IMR-90 (cell line): ENCODE data around the gene TFAP2C.

Experiments
- MXI1 ChIP-seq: IDR thresholded peaks from 2 replicates; pipeline ENCODE4 v1.6.1; 2012; ENCODE audit warnings: low read depth, mild to moderate bottlenecking, low read length, moderate library complexity, borderline replicate concordance
- NFE2L2 ChIP-seq: fragments of 150-350 bp; IDR thresholded peaks from 2 replicates; pipeline ENCODE4 v1.6.1; 2016; ENCODE audit warnings: low read depth, mild to moderate bottlenecking, low read length
- POLR2A ChIP-seq: IDR thresholded peaks from 2 replicates; pipeline ENCODE4 v1.6.1; 2012; ENCODE audit warnings: mild to moderate bottlenecking, low read depth, low read length
- RAD21 ChIP-seq: IDR thresholded peaks from 2 replicates; pipeline ENCODE4 v1.6.1; 2012; ENCODE audit warnings: low read length, improper control_type of control experiment
- RFX5 ChIP-seq: IDR thresholded peaks from 2 replicates; pipeline ENCODE4 v1.8.0; 2012; ENCODE audit warnings: low read depth, mild to moderate bottlenecking, low read length, moderate library complexity
- TF ChIP-seq, protein P1 (sequence below): conservative IDR thresholded peaks from 2 replicates; pipeline ENCODE4 v1.5.1; 2012; ENCODE audit warnings: mild to moderate bottlenecking, low read depth, low read length, improper control_type of control experiment
- TF ChIP-seq, protein P2 (sequence below): fragments of 150-350 bp; IDR thresholded peaks from 2 replicates; pipeline ENCODE4 v1.6.1; 2017; ENCODE audit warnings: mild to moderate bottlenecking, antibody characterized with exemption, low read length, low read depth
- TF ChIP-seq, protein P3 (sequence below): fragments of 150-350 bp; IDR thresholded peaks from 2 replicates; pipeline ENCODE4 v1.6.1; 2016; ENCODE audit warnings: low read depth, mild to moderate bottlenecking, low read length, moderate library complexity, borderline replicate concordance

GRCh38 chr20:56608376-56608775 is 20.7 kb upstream of the TFAP2C start:
- TF ChIP-seq POLR2A = no peak
- TF ChIP-seq, protein P1, sequence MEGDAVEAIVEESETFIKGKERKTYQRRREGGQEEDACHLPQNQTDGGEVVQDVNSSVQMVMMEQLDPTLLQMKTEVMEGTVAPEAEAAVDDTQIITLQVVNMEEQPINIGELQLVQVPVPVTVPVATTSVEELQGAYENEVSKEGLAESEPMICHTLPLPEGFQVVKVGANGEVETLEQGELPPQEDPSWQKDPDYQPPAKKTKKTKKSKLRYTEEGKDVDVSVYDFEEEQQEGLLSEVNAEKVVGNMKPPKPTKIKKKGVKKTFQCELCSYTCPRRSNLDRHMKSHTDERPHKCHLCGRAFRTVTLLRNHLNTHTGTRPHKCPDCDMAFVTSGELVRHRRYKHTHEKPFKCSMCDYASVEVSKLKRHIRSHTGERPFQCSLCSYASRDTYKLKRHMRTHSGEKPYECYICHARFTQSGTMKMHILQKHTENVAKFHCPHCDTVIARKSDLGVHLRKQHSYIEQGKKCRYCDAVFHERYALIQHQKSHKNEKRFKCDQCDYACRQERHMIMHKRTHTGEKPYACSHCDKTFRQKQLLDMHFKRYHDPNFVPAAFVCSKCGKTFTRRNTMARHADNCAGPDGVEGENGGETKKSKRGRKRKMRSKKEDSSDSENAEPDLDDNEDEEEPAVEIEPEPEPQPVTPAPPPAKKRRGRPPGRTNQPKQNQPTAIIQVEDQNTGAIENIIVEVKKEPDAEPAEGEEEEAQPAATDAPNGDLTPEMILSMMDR = no peak
- no peak for TF ChIP-seq RAD21
- TF ChIP-seq, protein P2, sequence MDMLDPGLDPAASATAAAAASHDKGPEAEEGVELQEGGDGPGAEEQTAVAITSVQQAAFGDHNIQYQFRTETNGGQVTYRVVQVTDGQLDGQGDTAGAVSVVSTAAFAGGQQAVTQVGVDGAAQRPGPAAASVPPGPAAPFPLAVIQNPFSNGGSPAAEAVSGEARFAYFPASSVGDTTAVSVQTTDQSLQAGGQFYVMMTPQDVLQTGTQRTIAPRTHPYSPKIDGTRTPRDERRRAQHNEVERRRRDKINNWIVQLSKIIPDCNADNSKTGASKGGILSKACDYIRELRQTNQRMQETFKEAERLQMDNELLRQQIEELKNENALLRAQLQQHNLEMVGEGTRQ = no peak
- TF ChIP-seq, protein P3, sequence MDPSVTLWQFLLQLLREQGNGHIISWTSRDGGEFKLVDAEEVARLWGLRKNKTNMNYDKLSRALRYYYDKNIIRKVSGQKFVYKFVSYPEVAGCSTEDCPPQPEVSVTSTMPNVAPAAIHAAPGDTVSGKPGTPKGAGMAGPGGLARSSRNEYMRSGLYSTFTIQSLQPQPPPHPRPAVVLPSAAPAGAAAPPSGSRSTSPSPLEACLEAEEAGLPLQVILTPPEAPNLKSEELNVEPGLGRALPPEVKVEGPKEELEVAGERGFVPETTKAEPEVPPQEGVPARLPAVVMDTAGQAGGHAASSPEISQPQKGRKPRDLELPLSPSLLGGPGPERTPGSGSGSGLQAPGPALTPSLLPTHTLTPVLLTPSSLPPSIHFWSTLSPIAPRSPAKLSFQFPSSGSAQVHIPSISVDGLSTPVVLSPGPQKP = no peak
- TF ChIP-seq NFE2L2 = no peak
- TF ChIP-seq RFX5 = no peak
- no peak for TF ChIP-seq MXI1
